AG04449 (cell line): ENCODE data around the gene ROBO2.

Source experiments
- CTCF ChIA-PET: fragments of 350-600 bp; formaldehyde crosslinking; extraction: SDS; loops from one replicate; lab custom pipeline; 2021; ENCODE audit warnings: antibody characterized with exemption; lab: Yijun Ruan, JAX
- POLR2A ChIA-PET: fragments of 400-600, 350-600 bp; formaldehyde crosslinking; extraction: SDS; loops from one replicate; lab custom pipeline; 2020; ENCODE audit warnings: antibody characterized with exemption, inconsistent platforms; lab: Yijun Ruan, JAX
- DNase-seq: peaks from one replicate; pipeline ENCODE4 v3.0.0-alpha.2; 2010; ENCODE audit warnings: low read depth, low spot score
- H3K4me3 ChIP-seq: 2 replicates; pipeline ENCODE4 v1.5.1; 2011; ENCODE audit warnings: low read depth, mild to moderate bottlenecking, control low read depth, low read length
- TF ChIP-seq, protein P1 (sequence below): IDR thresholded peaks from one replicate; pipeline ENCODE4 v1.5.1; 2011; ENCODE audit warnings: mild to moderate bottlenecking, moderate library complexity, low read length, control low read depth, inconsistent platforms; ENCODE audit not compliant: insufficient read depth; ENCODE audit errors: missing control alignments

Gene ROBO2

DNA sequence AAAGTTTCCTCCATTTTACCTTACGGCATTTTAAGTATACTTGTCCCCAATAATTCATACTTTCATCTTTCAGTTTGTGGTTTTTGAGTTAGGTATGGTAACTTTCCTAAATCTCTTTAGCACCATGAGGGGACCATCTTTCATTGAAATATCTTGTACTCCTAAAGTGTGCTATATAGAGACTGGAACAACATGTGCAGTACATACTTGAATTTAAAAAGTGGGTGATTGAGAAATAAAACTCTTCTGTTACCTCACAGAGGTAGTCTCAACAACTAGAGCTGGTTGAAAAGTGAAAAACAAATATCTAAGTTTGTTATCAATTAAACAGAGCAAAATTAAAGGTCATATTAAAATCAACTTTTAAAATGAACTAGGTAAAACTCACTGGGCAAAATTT lies 423.1 kb downstream of the ROBO2 start:
- ChIA-PET POLR2A (no interaction called here), CTCF (no interaction called here)
- TF ChIP-seq, protein P1, sequence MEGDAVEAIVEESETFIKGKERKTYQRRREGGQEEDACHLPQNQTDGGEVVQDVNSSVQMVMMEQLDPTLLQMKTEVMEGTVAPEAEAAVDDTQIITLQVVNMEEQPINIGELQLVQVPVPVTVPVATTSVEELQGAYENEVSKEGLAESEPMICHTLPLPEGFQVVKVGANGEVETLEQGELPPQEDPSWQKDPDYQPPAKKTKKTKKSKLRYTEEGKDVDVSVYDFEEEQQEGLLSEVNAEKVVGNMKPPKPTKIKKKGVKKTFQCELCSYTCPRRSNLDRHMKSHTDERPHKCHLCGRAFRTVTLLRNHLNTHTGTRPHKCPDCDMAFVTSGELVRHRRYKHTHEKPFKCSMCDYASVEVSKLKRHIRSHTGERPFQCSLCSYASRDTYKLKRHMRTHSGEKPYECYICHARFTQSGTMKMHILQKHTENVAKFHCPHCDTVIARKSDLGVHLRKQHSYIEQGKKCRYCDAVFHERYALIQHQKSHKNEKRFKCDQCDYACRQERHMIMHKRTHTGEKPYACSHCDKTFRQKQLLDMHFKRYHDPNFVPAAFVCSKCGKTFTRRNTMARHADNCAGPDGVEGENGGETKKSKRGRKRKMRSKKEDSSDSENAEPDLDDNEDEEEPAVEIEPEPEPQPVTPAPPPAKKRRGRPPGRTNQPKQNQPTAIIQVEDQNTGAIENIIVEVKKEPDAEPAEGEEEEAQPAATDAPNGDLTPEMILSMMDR = no peak
- DNase-seq = no peak
- H3K4me3 ChIP-seq = no peak overlapping the region

DNA sequence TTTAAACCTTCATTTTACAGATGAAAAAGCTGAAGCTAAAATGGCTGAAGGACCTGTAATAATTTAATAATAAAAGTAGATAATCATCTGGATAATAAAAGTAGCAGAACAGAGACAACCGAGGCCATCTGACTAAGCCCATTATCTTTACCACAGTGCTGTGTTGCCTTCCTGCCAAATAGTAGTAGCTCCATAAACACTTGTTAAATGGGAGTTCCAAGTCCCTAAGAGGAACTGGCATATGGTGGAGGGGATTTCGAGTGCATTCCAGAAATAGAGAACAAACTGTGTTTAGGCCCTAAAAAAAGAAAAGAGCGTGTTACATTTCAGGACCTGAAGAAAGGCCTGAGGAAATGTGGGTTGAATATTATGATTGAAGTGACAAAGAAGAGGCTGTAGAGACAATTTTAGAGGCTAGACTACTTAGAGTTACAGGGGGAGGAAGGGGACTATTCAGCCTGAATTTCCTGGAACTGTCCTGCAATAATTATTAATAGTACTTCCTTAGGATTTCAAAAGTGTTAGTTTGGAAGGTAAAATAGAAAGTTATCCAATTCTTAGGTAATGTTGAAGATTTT lies 424.3 kb downstream of the ROBO2 start:
- no peak for DNase-seq
- no peak overlapping the region for H3K4me3 ChIP-seq
- ChIA-PET CTCF (no interaction called here), POLR2A (no interaction called here)
- TF ChIP-seq, protein P1 = no peak

- TF ChIP-seq, protein P1 = no peak
- ChIA-PET CTCF (no interaction called here), POLR2A (no interaction called here)
- no peak for DNase-seq
- H3K4me3 ChIP-seq = no peak overlapping the region
These were observed 426.7 kb downstream of the ROBO2 start for GRCh38 chr3:77466562-77467115.

DNA sequence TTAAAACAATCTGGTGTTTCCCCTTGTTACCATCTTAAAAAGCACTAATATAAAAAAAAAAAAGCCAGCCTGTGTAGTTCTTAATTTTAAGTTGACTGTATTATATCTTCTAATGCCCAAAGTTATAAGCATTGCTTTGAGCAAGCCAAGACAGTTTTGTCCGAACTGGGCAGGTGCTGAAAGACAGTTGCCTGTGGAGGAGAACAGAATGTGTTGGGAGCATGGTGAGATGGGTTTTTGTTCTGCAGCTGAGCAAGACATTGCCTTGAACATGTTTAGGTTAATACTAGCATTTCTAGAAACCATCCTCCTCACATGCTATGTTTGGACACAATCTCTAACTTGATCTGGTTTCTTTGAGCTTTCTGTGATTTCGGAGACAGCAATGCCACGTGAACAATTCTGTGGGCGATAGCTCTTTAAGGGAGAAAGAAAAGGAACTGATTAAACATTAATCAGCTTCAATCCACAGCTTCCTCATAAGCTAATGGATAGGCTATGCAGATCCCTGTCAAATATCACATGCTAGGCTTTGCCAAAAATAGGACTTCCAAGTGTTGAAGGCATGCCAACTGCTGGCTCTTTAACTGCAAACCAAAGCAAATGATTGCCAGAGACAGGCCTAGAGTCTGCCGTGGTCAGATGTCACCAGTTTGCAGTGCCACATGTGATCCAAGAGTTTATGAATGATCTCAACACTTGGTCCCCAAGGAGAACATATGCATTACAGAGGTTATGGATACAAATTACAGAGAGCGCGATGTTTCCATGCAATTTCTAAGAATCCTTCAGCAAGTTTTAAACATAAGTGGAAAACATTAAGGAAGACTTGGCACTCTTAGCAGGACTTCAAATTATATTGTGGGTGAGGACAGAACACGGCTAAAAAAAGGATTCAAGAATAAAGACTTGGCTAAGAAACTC lies 428.1 kb downstream of the ROBO2 start:
- no peak overlapping the region for H3K4me3 ChIP-seq
- TF ChIP-seq, protein P1 = no peak
- POLR2A ChIA-PET = no interaction called here
- CTCF ChIA-PET = no interaction called here
- DNase-seq = no peak

DNA sequence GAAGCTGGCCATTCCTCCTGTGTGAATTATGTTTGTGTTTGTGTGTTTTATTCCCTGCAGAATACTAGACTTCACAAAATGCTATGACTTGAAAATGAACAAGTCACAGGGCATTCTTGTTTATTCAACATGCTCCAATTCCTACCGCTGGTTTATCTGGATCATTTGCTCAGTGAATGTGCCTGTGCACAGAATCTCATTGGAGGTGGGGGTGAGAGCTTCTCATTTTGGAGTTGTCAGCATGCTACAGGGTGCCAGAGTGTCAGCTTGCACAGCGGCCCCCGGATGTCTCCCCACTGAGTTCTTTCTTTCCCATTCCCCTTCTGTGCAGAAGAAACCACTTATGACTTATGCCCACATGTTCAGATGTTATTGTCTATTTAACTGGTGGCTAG lies 428.7 kb downstream of the ROBO2 start:
- no peak for DNase-seq
- TF ChIP-seq, protein P1 = no peak
- CTCF ChIA-PET = no interaction called here
- POLR2A ChIA-PET = no interaction called here
- H3K4me3 ChIP-seq = no peak overlapping the region

DNA sequence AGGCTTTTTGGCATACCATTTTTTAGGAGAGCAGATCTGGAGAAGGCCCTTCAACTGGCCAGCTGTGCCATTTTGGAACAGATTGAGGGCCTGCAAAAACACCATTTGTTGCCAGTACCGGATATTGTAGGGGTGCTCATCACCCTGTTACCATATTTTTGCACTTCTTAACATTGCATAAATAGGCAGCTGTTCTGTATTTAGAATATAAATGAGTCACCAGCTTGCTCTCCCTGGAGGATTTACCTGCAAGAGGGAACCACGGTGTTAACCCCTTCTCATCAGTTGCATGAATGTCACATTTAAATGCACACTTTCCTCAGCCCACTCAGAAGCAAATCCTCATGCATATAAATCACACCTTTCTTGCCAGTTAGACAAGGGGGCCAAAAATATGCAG lies 435.6 kb downstream of the ROBO2 start:
- TF ChIP-seq, protein P1 = no peak
- no peak overlapping the region for H3K4me3 ChIP-seq
- no peak for DNase-seq
- ChIA-PET POLR2A (no interaction called here), CTCF (no interaction called here)
